Measurements from ENCODE around the gene PCYOX1L. TPM values are rescaled to one million over a fixed set of nuclear protein-coding genes. Genes with fewer than 3 reads are reported as not detected.

Gene PCYOX1L
- total and polyA plus RNA-seq, 2 experiments from 2014 or later: 6.7 to 14.7 TPM

- H3K27ac ChIP-seq (ENCODE audit: low read depth): no peak overlapping the region
- H3K27me3 ChIP-seq (ENCODE audit: insufficient read depth): no peaks in the 10 kb centered on the region
- Mint-ChIP-seq H3K4me1 (peaks cover 8% of the 10 kb centered on the region), H3K27me3 (ENCODE audit: insufficient read depth, low read depth, poor library complexity) (no peaks in the 10 kb centered on the region), H3K4me3 (no peak overlapping the region), H3K9me3 (no peaks in the 10 kb centered on the region), H3K27ac (no peak overlapping the region), H3K36me3 (ENCODE audit: low read depth) (no peaks in the 10 kb centered on the region)
- no peaks in the 10 kb centered on the region for H3K4me1 ChIP-seq (ENCODE audit: insufficient read depth)
- H3K4me3 ChIP-seq: no peak overlapping the region
- no peak overlapping the region for H2AFZ ChIP-seq
- no peaks in the 10 kb centered on the region for H3K79me2 ChIP-seq (replicated peaks; ENCODE audit: insufficient read depth)
- no peaks in the 10 kb centered on the region for H4K20me1 ChIP-seq (replicated peaks; ENCODE audit: insufficient read depth)
- no peak for DNase-seq (ENCODE audit: low spot score)
- H3K9me2 ChIP-seq (ENCODE audit: insufficient read depth): no peaks in the 10 kb centered on the region
- no peak for ATAC-seq
- no peaks in the 10 kb centered on the region for H3K36me3 ChIP-seq (ENCODE audit: insufficient read depth)
- no peak for TF ChIP-seq ZNF462 (CRISPR knock-in tag; IDR thresholded peaks at IDR 0.05)
- no peaks in the 10 kb centered on the region for H3F3A ChIP-seq (replicated peaks; ENCODE audit: low read depth)
- H3K4me2 ChIP-seq: no peak overlapping the region
Measured at GRCh38 chr5:149326611-149327010, 31.2 kb upstream of the PCYOX1L start.

- Histone ChIP-seq H3K27me3 (ENCODE audit: insufficient read depth) (no peaks in the 10 kb centered on the region), H3K27ac (ENCODE audit: low read depth) (no peak overlapping the region), H3K4me2 (no peak overlapping the region), H3K36me3 (ENCODE audit: insufficient read depth) (no peaks in the 10 kb centered on the region), H3K4me3 (no peak overlapping the region), H2AFZ (no peak overlapping the region), H3K9me2 (ENCODE audit: insufficient read depth) (no peaks in the 10 kb centered on the region), H3F3A (replicated peaks; ENCODE audit: low read depth) (no peaks in the 10 kb centered on the region), H3K79me2 (replicated peaks; ENCODE audit: insufficient read depth) (no peaks in the 10 kb centered on the region), H3K4me1 (ENCODE audit: insufficient read depth) (no peaks in the 10 kb centered on the region), H4K20me1 (replicated peaks; ENCODE audit: insufficient read depth) (no peaks in the 10 kb centered on the region)
- H3K4me1 Mint-ChIP-seq: no peaks in the 10 kb centered on the region
- no peak overlapping the region for H3K4me3 Mint-ChIP-seq
- H3K27ac Mint-ChIP-seq: no peak overlapping the region
- H3K36me3 Mint-ChIP-seq (ENCODE audit: low read depth): no peaks in the 10 kb centered on the region
- DNase-seq (ENCODE audit: low spot score) (no peak), ATAC-seq (no peak)
- H3K9me3 Mint-ChIP-seq: no peaks in the 10 kb centered on the region
- no peaks in the 10 kb centered on the region for H3K27me3 Mint-ChIP-seq (ENCODE audit: insufficient read depth, low read depth, poor library complexity)
- no peak for TF ChIP-seq CREB1 (CRISPR knock-in tag; IDR thresholded peaks at IDR 0.05; ENCODE audit: low read depth)
- no peak for TF ChIP-seq POLR2AphosphoS5 (IDR thresholded peaks at IDR 0.05; ENCODE audit: low read depth)
- TF ChIP-seq ZNF462 (CRISPR knock-in tag; IDR thresholded peaks at IDR 0.05): no peak
- no peak for TF ChIP-seq EZH2phosphoT487 (IDR thresholded peaks at IDR 0.05; ENCODE audit: unreplicated experiment)
- TF ChIP-seq STAT1 (IDR thresholded peaks at IDR 0.05; ENCODE audit: unreplicated experiment): no peak
- no peak for TF ChIP-seq EZH2 (IDR thresholded peaks at IDR 0.05; ENCODE audit: low read depth, unreplicated experiment)
Measured at GRCh38 chr5:149328177-149328576, 29.7 kb upstream of the PCYOX1L start.

Data from GM23338 (cell line).